Common myeloid progenitor, CD34-positive (primary cell): ENCODE data around the gene BNC1.

ENCODE experiments used
- CTCF ChIA-PET: fragments of 350-600 bp; sonication (Branson Sonifier 250); formaldehyde crosslinking; loops from one replicate; lab custom pipeline; 2021; ENCODE audit warnings: antibody characterized with exemption; lab: Charles Lee
- POLR2A ChIA-PET: fragments of 350-600 bp; sonication (Branson Sonifier 250); formaldehyde crosslinking; loops from one replicate; lab custom pipeline; 2021; ENCODE audit warnings: antibody characterized with exemption; lab: Charles Lee
- DNase-seq, 3 donors: peaks; one replicate each; pipeline versions ENCODE4 v3.0.0 to v3.0.0-alpha.2; 2013
- H3K27ac ChIP-seq, 2 experiments: 1 replicate in 1 of 2; 2 replicates in 1 of 2; pipeline ENCODE4 v1.7.0; 2013; ENCODE audit warnings: inconsistent platforms in 2 of 2, low read length in 2 of 2, mild to moderate bottlenecking in 2 of 2, low read depth in 1 of 2, moderate library complexity in 1 of 2; ENCODE audit not compliant: severe bottlenecking in 2 of 2, insufficient read depth in 1 of 2, poor library complexity in 1 of 2
- H3K27me3 ChIP-seq, 5 experiments: replicated peaks in 2 of 5; 1 replicate in 3 of 5; 2 replicates in 2 of 5; pipeline versions ENCODE4 v1.6.1 to v1.7.0; 2013; ENCODE audit warnings: low read length in 4 of 5, mild to moderate bottlenecking in 2 of 5, moderate library complexity in 2 of 5, inconsistent platforms in 1 of 5; ENCODE audit not compliant: insufficient read depth in 5 of 5, control insufficient read depth in 4 of 5
- H3K36me3 ChIP-seq, 4 experiments: 1 replicate in 2 of 4; 2 replicates in 2 of 4; pipeline versions ENCODE4 v1.6.1 to v1.7.0; 2013; ENCODE audit warnings: low read length in 3 of 4, control low read depth in 1 of 4, mild to moderate bottlenecking in 1 of 4; ENCODE audit not compliant: control insufficient read depth in 4 of 4, insufficient read depth in 4 of 4
- H3K4me1 ChIP-seq, 4 experiments: 1 replicate in 3 of 4; 2 replicates in 1 of 4; pipeline versions ENCODE4 v1.6.1 to v1.7.1; 2013; ENCODE audit warnings: low read length in 3 of 4, mild to moderate bottlenecking in 3 of 4, control low read depth in 1 of 4, inconsistent platforms in 1 of 4, moderate library complexity in 1 of 4; ENCODE audit not compliant: control insufficient read depth in 4 of 4, insufficient read depth in 4 of 4; ENCODE audit errors: control extremely low read depth in 1 of 4
- H3K4me3 ChIP-seq, 7 experiments: 1 replicate in 4 of 7; 2 replicates in 3 of 7; pipeline versions ENCODE4 v1.5.1 to v1.7.0; 2013; ENCODE audit warnings: mild to moderate bottlenecking in 7 of 7, low read length in 6 of 7, moderate library complexity in 6 of 7, inconsistent platforms in 2 of 7, low read depth in 2 of 7, control low read depth in 1 of 7; ENCODE audit not compliant: insufficient read depth in 4 of 7, control insufficient read depth in 1 of 7; ENCODE audit errors: extremely low read depth in 1 of 7
- H3K9me3 ChIP-seq, 5 experiments: 1 replicate in 4 of 5; 2 replicates in 1 of 5; pipeline versions ENCODE4 v1.6.1 to v1.7.1; 2013; ENCODE audit warnings: low read length in 4 of 5, mild to moderate bottlenecking in 2 of 5, inconsistent platforms in 1 of 5, low read depth in 1 of 5, moderate library complexity in 1 of 5; ENCODE audit not compliant: control insufficient read depth in 4 of 5, insufficient read depth in 2 of 5; ENCODE audit errors: control extremely low read depth in 1 of 5
- WGBS: methylation state at CpG from one replicate; pipeline ENCODE4 v1.1.5; 2013; ENCODE audit not compliant: insufficient coverage; 5-methylcytosine and 5-hydroxymethylcytosine counted together

The BNC1 gene

GRCh38 chr15:83206526-83207008 is 77.9 kb downstream of the BNC1 start:
- POLR2A ChIA-PET = no interaction called here
- no peaks in the 10 kb centered on the region for H3K36me3 ChIP-seq
- H3K4me3 ChIP-seq = peak overlapping the region; percentile 79 to 92 (median 88)
- H3K9me3 ChIP-seq = no peaks in the 10 kb centered on the region
- DNase-seq = peak in 2 of 3 donors; percentile 31 to 35
- peaks cover 9 to 19% (median 17%) of the 10 kb centered on the region in 4 experiments for H3K4me1 ChIP-seq
- CTCF ChIA-PET = interaction anchor here (0.7 to 0.9 kb wide), 3 partner anchors 99 to 195 kb away, joined by 3 to 4 read pairs (median 4); partner anchors contain the start of genes C15orf40 and TM6SF1
- no peaks in the 10 kb centered on the region for H3K27me3 ChIP-seq
- 0% methylated on average over 25 of the region's 25 CpGs for WGBS
- H3K27ac ChIP-seq = peak overlapping the region in 1 of 2 experiments; percentile 72
